ENCODE data around the gene ZIC1. TPM values are rescaled to one million over a fixed set of nuclear protein-coding genes. Genes with fewer than 3 reads are reported as not detected.

Gene ZIC1
- total RNA-seq, 1 experiment from 2014 or later = not detected

GRCh38 chr3:147368151-147368550 lies 41.0 kb upstream of the ZIC1 start:
- H3K9ac ChIP-seq (ENCODE audit: low read length) = no peak overlapping the region
- no peaks in the 10 kb centered on the region for H3K4me1 ChIP-seq (ENCODE audit: insufficient read depth, low read length)
- DNase-seq (no peak), ATAC-seq (no peak)
- TF ChIP-seq, protein P1, sequence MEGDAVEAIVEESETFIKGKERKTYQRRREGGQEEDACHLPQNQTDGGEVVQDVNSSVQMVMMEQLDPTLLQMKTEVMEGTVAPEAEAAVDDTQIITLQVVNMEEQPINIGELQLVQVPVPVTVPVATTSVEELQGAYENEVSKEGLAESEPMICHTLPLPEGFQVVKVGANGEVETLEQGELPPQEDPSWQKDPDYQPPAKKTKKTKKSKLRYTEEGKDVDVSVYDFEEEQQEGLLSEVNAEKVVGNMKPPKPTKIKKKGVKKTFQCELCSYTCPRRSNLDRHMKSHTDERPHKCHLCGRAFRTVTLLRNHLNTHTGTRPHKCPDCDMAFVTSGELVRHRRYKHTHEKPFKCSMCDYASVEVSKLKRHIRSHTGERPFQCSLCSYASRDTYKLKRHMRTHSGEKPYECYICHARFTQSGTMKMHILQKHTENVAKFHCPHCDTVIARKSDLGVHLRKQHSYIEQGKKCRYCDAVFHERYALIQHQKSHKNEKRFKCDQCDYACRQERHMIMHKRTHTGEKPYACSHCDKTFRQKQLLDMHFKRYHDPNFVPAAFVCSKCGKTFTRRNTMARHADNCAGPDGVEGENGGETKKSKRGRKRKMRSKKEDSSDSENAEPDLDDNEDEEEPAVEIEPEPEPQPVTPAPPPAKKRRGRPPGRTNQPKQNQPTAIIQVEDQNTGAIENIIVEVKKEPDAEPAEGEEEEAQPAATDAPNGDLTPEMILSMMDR (conservative IDR thresholded peaks at IDR 0.05; ENCODE audit: low read depth, low read length) = no peak
- no peak for TF ChIP-seq EZH2 (IDR thresholded peaks at IDR 0.05; ENCODE audit: low read length, unreplicated experiment)
- TF ChIP-seq EZH2phosphoT487 (IDR thresholded peaks at IDR 0.05; ENCODE audit: borderline replicate concordance, low read length) = no peak
- no peaks in the 10 kb centered on the region for H3F3A ChIP-seq (ENCODE audit: low read length, unreplicated experiment)
- no TSS peak for BruUV-seq (replicated peaks)
- no peaks in the 10 kb centered on the region for H3K36me3 ChIP-seq (ENCODE audit: low read depth, low read length)
- intact Hi-C loops (cut with micrococcal nuclease) = no loop called here
- no peaks in the 10 kb centered on the region for H3K79me2 ChIP-seq (ENCODE audit: low read length)
- H3K9me2 ChIP-seq (replicated peaks; ENCODE audit: low read length) = no peaks in the 10 kb centered on the region
- no peak overlapping the region for H2AFZ ChIP-seq (ENCODE audit: low read length)
- 0 out of 2 replicates have a peak, but pooled peaks cover 3% of the 10 kb centered on the region for H4K20me1 ChIP-seq (ENCODE audit: low read length)
- H3K27me3 ChIP-seq (ENCODE audit: low read length) = peaks cover 92% of the 10 kb centered on the region
- no peaks in the 10 kb centered on the region for H3K9me3 ChIP-seq (ENCODE audit: low read length)
- H3K4me3 ChIP-seq (ENCODE audit: low read length) = no peak overlapping the region
- CTCF ChIA-PET = no interaction called here
- no peak overlapping the region for H3K27ac ChIP-seq (ENCODE audit: low read length)
- POLR2A ChIA-PET (ENCODE audit: unreplicated experiment) = no interaction called here
- no peak overlapping the region for H3K4me2 ChIP-seq (ENCODE audit: low read length)

DNA sequence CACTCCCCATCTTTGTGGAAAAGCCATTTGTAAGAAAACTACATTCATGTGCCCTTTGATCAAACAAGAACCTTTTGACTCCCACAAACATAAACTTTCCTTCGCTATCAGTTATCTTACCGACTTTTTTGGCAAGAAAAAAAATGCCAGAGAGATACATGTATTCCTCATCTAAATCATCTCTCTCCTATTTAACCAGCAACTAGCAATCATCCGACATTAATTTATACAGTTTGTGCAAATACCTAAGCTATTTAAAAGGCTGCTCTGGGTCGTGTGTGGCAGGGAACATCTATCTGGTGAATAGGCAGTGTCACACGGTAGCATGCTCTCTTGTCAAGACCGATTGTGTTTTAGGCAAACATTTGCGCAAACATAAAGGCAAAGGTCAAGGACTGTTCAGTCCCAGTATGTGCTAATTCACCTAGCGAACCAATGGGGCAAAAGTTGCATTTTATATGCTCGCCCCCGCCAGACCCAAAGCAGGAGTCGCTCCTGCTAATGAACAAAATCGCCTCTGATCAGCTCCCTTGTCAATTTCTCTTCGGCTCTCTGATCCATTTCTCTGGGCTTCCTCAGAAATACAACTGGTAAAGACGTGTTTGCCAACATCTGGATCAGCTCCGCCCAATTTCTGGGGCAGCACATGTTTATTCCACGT lies 40.5 kb upstream of the ZIC1 start:
- Histone ChIP-seq H3K4me3 (ENCODE audit: low read length) (no peak overlapping the region), H3K9me3 (ENCODE audit: low read length) (no peaks in the 10 kb centered on the region), H3K36me3 (ENCODE audit: low read depth, low read length) (no peaks in the 10 kb centered on the region), H3F3A (ENCODE audit: low read length, unreplicated experiment) (no peaks in the 10 kb centered on the region), H3K4me2 (ENCODE audit: low read length) (no peak overlapping the region), H3K27ac (ENCODE audit: low read length) (no peak overlapping the region), H3K9ac (ENCODE audit: low read length) (no peak overlapping the region), H2AFZ (ENCODE audit: low read length) (no peak overlapping the region), H3K9me2 (replicated peaks; ENCODE audit: low read length) (no peaks in the 10 kb centered on the region), H4K20me1 (ENCODE audit: low read length) (0 out of 2 replicates have a peak, but pooled peaks cover 3% of the 10 kb centered on the region), H3K79me2 (ENCODE audit: low read length) (no peaks in the 10 kb centered on the region), H3K4me1 (ENCODE audit: insufficient read depth, low read length) (no peaks in the 10 kb centered on the region), H3K27me3 (ENCODE audit: low read length) (peaks cover 94% of the 10 kb centered on the region)
- peak; percentile 26 for TF ChIP-seq EZH2 (IDR thresholded peaks at IDR 0.05; ENCODE audit: low read length, unreplicated experiment)
- TF ChIP-seq, protein P1 (conservative IDR thresholded peaks at IDR 0.05; ENCODE audit: low read depth, low read length) = no peak
- ChIA-PET POLR2A (ENCODE audit: unreplicated experiment) (no interaction called here), CTCF (no interaction called here)
- no peak for ATAC-seq
- DNase-seq = no peak
- no TSS peak for BruUV-seq (replicated peaks)
- intact Hi-C loops (cut with micrococcal nuclease) = no loop called here

DNA sequence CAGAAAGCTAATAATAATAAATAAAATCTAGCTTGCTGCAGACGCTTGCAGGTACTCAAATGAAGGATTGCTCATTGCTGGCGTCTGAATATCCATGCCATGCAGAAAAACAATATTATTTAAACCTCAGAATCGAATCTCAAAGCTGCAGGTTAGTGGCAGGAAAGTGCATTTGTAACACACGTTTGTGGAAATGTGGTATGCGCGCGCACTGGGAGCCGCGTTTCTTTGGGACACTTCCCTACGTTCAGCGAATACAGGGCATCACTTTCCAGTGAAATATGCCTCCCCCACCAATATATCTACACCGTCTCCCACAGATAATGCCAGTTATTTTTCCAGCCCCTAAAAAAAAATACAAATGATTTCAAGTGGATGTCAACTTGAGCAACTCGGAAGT lies 39.9 kb upstream of the ZIC1 start:
- Histone ChIP-seq H4K20me1 (ENCODE audit: low read length) (0 out of 2 replicates have a peak, but pooled peaks cover 3% of the 10 kb centered on the region), H3K36me3 (ENCODE audit: low read depth, low read length) (no peaks in the 10 kb centered on the region), H2AFZ (ENCODE audit: low read length) (no peak overlapping the region), H3K4me1 (ENCODE audit: insufficient read depth, low read length) (no peaks in the 10 kb centered on the region), H3K4me3 (ENCODE audit: low read length) (no peak overlapping the region), H3F3A (ENCODE audit: low read length, unreplicated experiment) (no peaks in the 10 kb centered on the region), H3K9me3 (ENCODE audit: low read length) (no peaks in the 10 kb centered on the region), H3K79me2 (ENCODE audit: low read length) (no peaks in the 10 kb centered on the region), H3K27me3 (ENCODE audit: low read length) (peaks cover 94% of the 10 kb centered on the region), H3K9ac (ENCODE audit: low read length) (no peak overlapping the region), H3K27ac (ENCODE audit: low read length) (no peak overlapping the region), H3K4me2 (ENCODE audit: low read length) (no peak overlapping the region), H3K9me2 (replicated peaks; ENCODE audit: low read length) (0 out of 2 replicates have a peak, but pooled peaks cover 3% of the 10 kb centered on the region)
- DNase-seq (no peak), ATAC-seq (no peak)
- BruUV-seq (replicated peaks) = no TSS peak
- POLR2A ChIA-PET (ENCODE audit: unreplicated experiment) = no interaction called here
- no peak for TF ChIP-seq EZH2 (IDR thresholded peaks at IDR 0.05; ENCODE audit: low read length, unreplicated experiment)
- no peak for TF ChIP-seq EZH2phosphoT487 (IDR thresholded peaks at IDR 0.05; ENCODE audit: borderline replicate concordance, low read length)
- TF ChIP-seq, protein P1 (conservative IDR thresholded peaks at IDR 0.05; ENCODE audit: low read depth, low read length) = no peak
- CTCF ChIA-PET = no interaction called here
- intact Hi-C loops (cut with micrococcal nuclease) = no loop called here
